ENCODE results near the gene RPA1.

DNA sequence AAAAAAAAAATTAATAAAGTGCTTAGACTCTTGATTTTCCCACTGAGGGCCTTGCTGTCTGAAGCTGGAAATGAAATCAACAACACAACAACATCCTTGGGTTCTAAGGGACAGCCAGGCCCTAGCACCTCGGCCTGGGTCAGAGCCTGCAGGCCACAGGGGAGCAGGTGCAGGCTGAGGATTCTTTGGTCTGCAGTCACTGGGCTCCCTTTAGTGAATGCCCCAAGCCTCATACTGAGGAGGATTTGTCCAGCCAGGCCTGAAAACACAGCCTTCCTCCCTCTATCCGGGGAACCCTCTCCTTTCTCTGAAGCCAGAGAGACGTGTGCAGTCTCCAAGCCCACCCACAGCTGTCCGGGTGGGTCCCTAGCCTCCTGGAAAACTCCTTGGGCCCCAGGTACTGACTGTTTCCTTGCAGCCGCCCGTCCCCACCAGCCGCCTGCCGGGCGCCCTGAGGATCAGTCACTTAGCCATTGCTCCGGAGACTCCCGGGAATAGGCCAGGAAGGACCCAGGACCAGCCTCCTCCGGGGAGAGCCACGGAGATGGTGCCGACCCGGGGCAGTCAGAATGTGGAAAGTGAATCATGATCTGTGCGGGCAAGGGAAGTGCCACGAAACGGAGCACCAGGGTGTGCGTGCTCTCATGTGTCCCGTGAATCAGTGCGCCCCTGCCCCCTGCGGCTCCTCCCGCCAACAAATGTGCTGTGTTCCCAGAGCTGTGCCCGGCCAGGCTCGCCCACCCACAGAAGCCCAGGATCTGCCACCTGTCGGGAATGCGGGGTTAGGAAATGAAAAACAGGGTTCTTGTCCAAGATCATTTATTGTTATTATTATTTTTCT, 104.3 kb downstream of the RPA1 start:
- TF ChIP-seq, protein P1, sequence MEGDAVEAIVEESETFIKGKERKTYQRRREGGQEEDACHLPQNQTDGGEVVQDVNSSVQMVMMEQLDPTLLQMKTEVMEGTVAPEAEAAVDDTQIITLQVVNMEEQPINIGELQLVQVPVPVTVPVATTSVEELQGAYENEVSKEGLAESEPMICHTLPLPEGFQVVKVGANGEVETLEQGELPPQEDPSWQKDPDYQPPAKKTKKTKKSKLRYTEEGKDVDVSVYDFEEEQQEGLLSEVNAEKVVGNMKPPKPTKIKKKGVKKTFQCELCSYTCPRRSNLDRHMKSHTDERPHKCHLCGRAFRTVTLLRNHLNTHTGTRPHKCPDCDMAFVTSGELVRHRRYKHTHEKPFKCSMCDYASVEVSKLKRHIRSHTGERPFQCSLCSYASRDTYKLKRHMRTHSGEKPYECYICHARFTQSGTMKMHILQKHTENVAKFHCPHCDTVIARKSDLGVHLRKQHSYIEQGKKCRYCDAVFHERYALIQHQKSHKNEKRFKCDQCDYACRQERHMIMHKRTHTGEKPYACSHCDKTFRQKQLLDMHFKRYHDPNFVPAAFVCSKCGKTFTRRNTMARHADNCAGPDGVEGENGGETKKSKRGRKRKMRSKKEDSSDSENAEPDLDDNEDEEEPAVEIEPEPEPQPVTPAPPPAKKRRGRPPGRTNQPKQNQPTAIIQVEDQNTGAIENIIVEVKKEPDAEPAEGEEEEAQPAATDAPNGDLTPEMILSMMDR (IDR thresholded peaks at IDR 0.05) = no peak
- TF ChIP-seq POLR2A (IDR thresholded peaks at IDR 0.05) = no peak
